ENCODE measurements around the gene ARHGAP35.

DNA sequence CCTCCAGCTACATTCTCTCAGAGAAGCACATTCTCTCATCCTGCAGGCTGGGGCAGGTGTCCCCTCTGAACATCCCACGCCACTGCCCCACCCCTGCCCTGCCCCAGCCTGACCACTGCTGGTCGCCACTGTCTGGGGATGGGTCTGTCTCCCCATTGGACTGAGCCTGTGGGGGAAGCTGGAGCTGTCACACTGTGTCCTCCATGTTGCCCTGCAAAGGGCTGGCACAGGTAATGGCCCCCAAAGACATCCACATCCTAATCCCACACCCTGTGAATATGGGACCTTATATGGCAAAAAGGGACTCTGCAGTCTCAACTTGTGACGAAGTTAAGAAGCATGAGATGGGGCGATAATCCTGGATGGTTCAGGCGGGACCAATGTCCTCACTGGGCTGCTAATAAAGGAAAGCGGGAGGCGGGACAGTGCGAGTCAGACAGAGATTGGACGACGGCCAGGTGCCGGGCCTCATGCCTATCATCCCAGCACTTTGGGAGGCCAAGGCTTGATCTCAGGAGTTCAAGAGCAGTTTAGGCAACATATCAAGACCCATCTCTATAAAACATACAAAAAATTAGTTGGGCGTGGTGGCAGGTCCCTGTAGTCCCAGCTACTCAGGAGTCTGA, 19.2 kb upstream of the ARHGAP35 start:
- TF ChIP-seq POLR2A (IDR thresholded peaks at IDR 0.05; ENCODE audit: low read length) (no peak), GATA1 (IDR thresholded peaks at IDR 0.05; ENCODE audit: low read depth, low read length) (no peak)
